HG02970 (cell line): ENCODE data around the gene C15orf39.
"Not testable (repeated sequence)": the region's sequence is repeated elsewhere in the genome, so short reads cannot be mapped to it uniquely, and the experiment has no call there.

Experiments
- ATAC-seq: cut with Tn5 transposase; IDR thresholded peaks from one replicate; pipeline ENCODE4 v1.9.1; 2021; ENCODE audit warnings: mild to moderate bottlenecking, moderate library complexity, moderate number of reproducible peaks; ENCODE audit not compliant: unreplicated experiment, low FRiP score

The C15orf39 gene

GRCh38 chr15:75229191-75230015 is 27.7 kb downstream of the C15orf39 start:
- no peak for ATAC-seq

GRCh38 chr15:75230016-75230343 is 28.3 kb downstream of the C15orf39 start:
- ATAC-seq = no peak

- ATAC-seq = no peak
Observed at GRCh38 chr15:75230551-75231371, 29.1 kb downstream of the C15orf39 start.

- no peak for ATAC-seq
Observed at GRCh38 chr15:75231836-75232235, 30.2 kb downstream of the C15orf39 start.

- ATAC-seq = no peak
Observed at GRCh38 chr15:75232252-75232813, 30.7 kb downstream of the C15orf39 start.

GRCh38 chr15:75232826-75233503 is 31.3 kb downstream of the C15orf39 start:
- no peak for ATAC-seq

- ATAC-seq = no peak
Observed at GRCh38 chr15:75233504-75234190, 32.0 kb downstream of the C15orf39 start.

- no peak for ATAC-seq
Observed at GRCh38 chr15:75234191-75234810, 32.6 kb downstream of the C15orf39 start.

- no peak for ATAC-seq
Observed at GRCh38 chr15:75235051-75235673, 33.5 kb downstream of the C15orf39 start.

- ATAC-seq = no peak
Observed at GRCh38 chr15:75235760-75236729, 34.4 kb downstream of the C15orf39 start.

GRCh38 chr15:75237316-75237982 is 35.8 kb downstream of the C15orf39 start:
- no peak for ATAC-seq

GRCh38 chr15:75238150-75238549 is 36.5 kb downstream of the C15orf39 start:
- no peak for ATAC-seq

- not testable (repeated sequence) for ATAC-seq
Observed at GRCh38 chr15:75245741-75246140, 44.1 kb downstream of the C15orf39 start.

GRCh38 chr15:75248991-75249390 is 47.3 kb downstream of the C15orf39 start:
- not testable (repeated sequence) for ATAC-seq

- ATAC-seq = no peak
Observed at GRCh38 chr15:75249726-75250125, 48.0 kb downstream of the C15orf39 start.

- ATAC-seq = not testable (repeated sequence)
Observed at GRCh38 chr15:75251343-75251742, 49.7 kb downstream of the C15orf39 start.

GRCh38 chr15:75252285-75252684 is 50.6 kb downstream of the C15orf39 start:
- ATAC-seq = not testable (repeated sequence)

- not testable (repeated sequence) for ATAC-seq
Observed at GRCh38 chr15:75258034-75258433, 56.4 kb downstream of the C15orf39 start, which contains the start of gene GOLGA6C. TSS of gene GOLGA6C (plus strand) at chr15:75258334. CDS start at chr15:75258599, 265 bp downstream.
